Measurements from ENCODE around the gene SEMA5A.

Gene SEMA5A

GRCh38 chr5:9035346-9035745, 510.5 kb downstream of the SEMA5A start:
- no peak for DNase-seq (ENCODE audit: low spot score)
- FAIRE-seq: no peak

- FAIRE-seq: no peak
Observed at GRCh38 chr5:9034649-9035048, 511.2 kb downstream of the SEMA5A start.

GRCh38 chr5:9033524-9033923, 512.4 kb downstream of the SEMA5A start:
- no peak for FAIRE-seq
- DNase-seq (ENCODE audit: low spot score): no peak

More at GRCh38 chr5:9034649-9035048, 511.2 kb downstream of the SEMA5A start:
- DNase-seq (ENCODE audit: low spot score): no peak

GRCh38 chr5:9025942-9026341, 519.9 kb downstream of the SEMA5A start:
- DNase-seq (ENCODE audit: low spot score): no peak
- no peak for FAIRE-seq

- FAIRE-seq: no peak
- no peak for DNase-seq (ENCODE audit: low spot score)
Observed at GRCh38 chr5:9020996-9021395, 524.9 kb downstream of the SEMA5A start.

GRCh38 chr5:9015937-9016270, 530.0 kb downstream of the SEMA5A start:
- no peak for DNase-seq (ENCODE audit: low spot score)

GRCh38 chr5:9015260-9015936, 530.5 kb downstream of the SEMA5A start:
- FAIRE-seq (no peak), DNase-seq (ENCODE audit: low spot score) (no peak)

More at GRCh38 chr5:9015937-9016270, 530.0 kb downstream of the SEMA5A start:
- no peak for FAIRE-seq

- FAIRE-seq (no peak), DNase-seq (ENCODE audit: low spot score) (no peak)
Observed at GRCh38 chr5:9013147-9013546, 532.7 kb downstream of the SEMA5A start.

- DNase-seq (ENCODE audit: low spot score) (no peak), FAIRE-seq (peak; percentile 37)
Observed at GRCh38 chr5:9009931-9010651, 535.8 kb downstream of the SEMA5A start.

GRCh38 chr5:8997542-8998070, 548.3 kb downstream of the SEMA5A start:
- DNase-seq (ENCODE audit: low spot score) (no peak), FAIRE-seq (no peak)

- no peak for FAIRE-seq
- no peak for DNase-seq (ENCODE audit: low spot score)
Observed at GRCh38 chr5:8993031-8993430, 552.8 kb downstream of the SEMA5A start.

Measured in urothelium cell line (cell line).